Uterus (tissue), 4 donors: ENCODE results near the gene EYA3. TPM values are rescaled to one million over a fixed set of nuclear protein-coding genes. Genes with fewer than 3 reads are reported as not detected.

ENCODE experiments used
- DNase-seq, 2 donors: peaks; one replicate each; pipeline ENCODE4 v3.0.0-alpha.2; 2019 to 2020
- H3K27ac ChIP-seq, 2 donors: fragments of 200-600 bp; sonication (generic); 1 replicate in 1 of 2; 2 replicates in 1 of 2; pipeline ENCODE4 v1.5.1; 2016 to 2018
- H3K27me3 ChIP-seq, 2 donors: fragments of 200-600 bp; sonication (generic); one replicate each; pipeline ENCODE4 v1.5.1; 2018 to 2019; ENCODE audit warnings: control low read depth in 1 of 2
- H3K36me3 ChIP-seq, 2 donors: fragments of 200-600 bp; sonication (generic); one replicate each; pipeline ENCODE4 v1.5.1; 2019; ENCODE audit warnings: control low read depth in 1 of 2
- H3K4me1 ChIP-seq, 2 donors: fragments of 200-600 bp; sonication (generic); one replicate each; pipeline ENCODE4 v1.5.1; 2018 to 2019; ENCODE audit warnings: control low read depth in 1 of 2
- H3K4me3 ChIP-seq, 2 donors: fragments of 200-600 bp; sonication (generic); 1 replicate in 1 of 2; 2 replicates in 1 of 2; pipeline ENCODE4 v1.5.1; 2018 to 2019; ENCODE audit warnings: mild to moderate bottlenecking in 1 of 2
- H3K9me3 ChIP-seq, 2 donors: fragments of 200-600 bp; sonication (generic); one replicate each; pipeline ENCODE4 v1.5.1; 2019; ENCODE audit warnings: control low read depth in 1 of 2
- CTCF ChIP-seq, 4 experiments: fragments of 200-600 bp in 2 of 4; fragments of 450-650 bp in 2 of 4; sonication (generic) in 2 of 4; IDR thresholded peaks; one replicate each; pipeline ENCODE4 v1.5.1; 2016 to 2019; ENCODE audit warnings: antibody characterized with exemption in 4 of 4, mild to moderate bottlenecking in 2 of 4, moderate library complexity in 1 of 4
- POLR2A ChIP-seq, 2 donors: fragments of 450-650 bp; IDR thresholded peaks; one replicate each; pipeline ENCODE4 v1.6.1; 2016; ENCODE audit warnings: antibody characterized with exemption in 2 of 2, mild to moderate bottlenecking in 1 of 2, moderate library complexity in 1 of 2
- intact Hi-C: fragments of 100-400 bp; cut with DNase I; formaldehyde crosslinking; loops from one replicate; pipeline ENCODE4 v1.15.1; 2023; ENCODE audit warnings: low total_unique reads
- total RNA-seq, 4 donors: library from RNA; depleted of rRNA in 3 of 4; stranded (reverse); fragments of >200 nt in 3 of 4; gene quantifications; one replicate each; pipeline versions ENCODE4 v1.1.0 to v1.2.4, GENCODE V29; 2014 to 2023
- donor health status: DM: yes; HTN: yes; CAD: no.

The EYA3 gene
- total RNA-seq, 4 donors from 2014 or later, result 7.2 to 30.4 (median 13.1) TPM

DNA sequence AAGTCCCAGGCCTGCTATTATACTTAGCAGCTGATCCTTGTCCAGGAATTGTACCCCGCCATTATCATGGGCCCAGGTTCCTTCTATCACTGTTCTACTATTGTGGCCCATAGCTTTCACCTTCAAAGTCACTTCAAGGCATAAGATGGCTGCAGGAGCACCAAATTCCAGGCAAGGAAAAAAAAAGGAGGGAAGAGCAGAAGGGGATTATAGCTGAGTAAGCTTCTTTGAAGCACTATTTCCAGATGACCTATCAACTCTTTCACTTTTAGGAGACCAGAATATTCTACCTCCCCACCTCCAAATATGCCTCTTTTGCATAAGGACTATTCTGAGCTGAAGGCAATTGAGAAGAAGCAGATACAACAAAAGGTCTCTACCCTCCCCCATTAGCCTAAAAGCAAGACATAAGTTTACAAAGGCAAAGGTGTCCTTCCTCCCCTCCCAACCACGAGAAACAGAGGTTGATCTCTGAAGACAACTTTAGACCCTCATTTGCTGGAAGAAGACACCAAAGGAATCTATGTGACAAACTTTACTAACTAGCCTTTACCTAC is 46.3 kb upstream of the EYA3 start:
- Histone ChIP-seq H3K36me3 (no peaks in the 10 kb centered on the region), H3K27me3 (no peaks in the 10 kb centered on the region), H3K9me3 (no peaks in the 10 kb centered on the region), H3K27ac (no peak overlapping the region), H3K4me3 (no peak overlapping the region), H3K4me1 (no peaks in the 10 kb centered on the region)
- intact Hi-C loops, result no loop called here
- TF ChIP-seq CTCF (IDR thresholded peaks at IDR 0.05), result no peak
- no peak for TF ChIP-seq POLR2A (IDR thresholded peaks at IDR 0.05)
- no peak for DNase-seq

GRCh38 chr1:28132171-28133167 is 44.1 kb upstream of the EYA3 start:
- no peak for DNase-seq

GRCh38 chr1:28130901-28131300 is 42.5 kb upstream of the EYA3 start:
- H3K4me1 ChIP-seq, result no peaks in the 10 kb centered on the region
- H3K27me3 ChIP-seq, result no peaks in the 10 kb centered on the region
- intact Hi-C loops, result no loop called here
- H3K27ac ChIP-seq, result no peak overlapping the region
- no peaks in the 10 kb centered on the region for H3K36me3 ChIP-seq
- no peaks in the 10 kb centered on the region for H3K9me3 ChIP-seq
- TF ChIP-seq CTCF (IDR thresholded peaks at IDR 0.05) (no peak), POLR2A (IDR thresholded peaks at IDR 0.05) (no peak)
- no peak overlapping the region for H3K4me3 ChIP-seq
- DNase-seq, result no peak

More at GRCh38 chr1:28132171-28133167, 44.1 kb upstream of the EYA3 start:
- no peaks in the 10 kb centered on the region for H3K9me3 ChIP-seq
- intact Hi-C loops, result no loop called here
- TF ChIP-seq POLR2A (IDR thresholded peaks at IDR 0.05), result no peak
- TF ChIP-seq CTCF (IDR thresholded peaks at IDR 0.05), result no peak
- no peaks in the 10 kb centered on the region for H3K27me3 ChIP-seq
- no peaks in the 10 kb centered on the region for H3K36me3 ChIP-seq
- H3K4me1 ChIP-seq, result no peaks in the 10 kb centered on the region
- H3K27ac ChIP-seq, result no peak overlapping the region
- H3K4me3 ChIP-seq, result no peak overlapping the region

- TF ChIP-seq POLR2A (IDR thresholded peaks at IDR 0.05), result no peak
- no peak for TF ChIP-seq CTCF (IDR thresholded peaks at IDR 0.05)
- no peaks in the 10 kb centered on the region for H3K36me3 ChIP-seq
- intact Hi-C loops, result no loop called here
- H3K4me3 ChIP-seq, result no peak overlapping the region
- H3K27ac ChIP-seq, result no peak overlapping the region
- H3K27me3 ChIP-seq, result no peaks in the 10 kb centered on the region
- H3K4me1 ChIP-seq, result no peaks in the 10 kb centered on the region
- no peak for DNase-seq
- no peaks in the 10 kb centered on the region for H3K9me3 ChIP-seq
Measured at GRCh38 chr1:28129150-28129549, 40.7 kb upstream of the EYA3 start.

GRCh38 chr1:28127617-28128257 is 39.3 kb upstream of the EYA3 start:
- intact Hi-C loops, result no loop called here
- DNase-seq, result no peak
- Histone ChIP-seq H3K36me3 (no peaks in the 10 kb centered on the region), H3K9me3 (no peaks in the 10 kb centered on the region), H3K27me3 (no peaks in the 10 kb centered on the region), H3K27ac (no peak overlapping the region), H3K4me3 (no peak overlapping the region), H3K4me1 (no peaks in the 10 kb centered on the region)
- TF ChIP-seq POLR2A (IDR thresholded peaks at IDR 0.05) (no peak), CTCF (IDR thresholded peaks at IDR 0.05) (no peak)
